Dedifferentiated amniotic fluid mesenchymal stem cell (primary cell): Measurements from ENCODE around the gene CCNT1.

ENCODE experiments used
- DNase-seq: peaks from one replicate; pipeline ENCODE4 v3.0.0-alpha.2; 2016; ENCODE audit errors: extremely low spot score

CCNT1 gene

GRCh38 chr12:48640854-48641253 is 75.7 kb downstream of the CCNT1 start:
- no peak for DNase-seq

GRCh38 chr12:48640428-48640827 is 76.1 kb downstream of the CCNT1 start:
- no peak for DNase-seq
